ENCODE results near the gene RTTN.

DNA sequence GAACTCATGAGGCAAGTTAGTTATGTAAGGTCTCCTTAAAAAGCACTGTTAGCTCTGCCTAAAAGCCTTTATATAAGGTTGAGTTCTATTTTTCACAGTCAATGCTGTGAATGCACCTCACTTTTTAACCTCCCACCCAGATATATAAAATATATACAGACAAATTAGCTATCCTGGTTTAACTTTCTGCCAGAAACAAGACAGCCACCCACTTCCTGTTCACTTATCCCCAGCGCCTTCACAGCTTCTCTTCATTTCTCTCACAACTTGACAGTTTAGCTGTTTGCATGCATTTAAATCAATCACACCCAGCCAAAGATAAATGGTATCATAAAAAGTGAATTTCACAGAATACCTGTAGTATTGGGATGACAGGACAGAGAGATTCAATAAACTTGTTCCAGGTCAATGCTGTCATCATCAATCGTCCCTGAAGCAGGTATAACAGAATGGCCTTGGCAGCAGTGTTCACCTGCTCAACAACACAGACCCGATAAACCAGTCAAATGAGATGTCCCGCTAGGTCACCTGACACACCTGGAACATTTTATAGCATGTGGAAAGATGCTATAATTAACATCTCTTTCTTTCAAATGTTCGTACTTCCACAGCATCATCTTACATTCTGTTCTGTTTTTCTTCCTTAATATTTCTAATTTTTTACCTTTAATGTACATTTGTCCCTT lies 55.7 kb downstream of the RTTN start:
- TF ChIP-seq, protein P1, sequence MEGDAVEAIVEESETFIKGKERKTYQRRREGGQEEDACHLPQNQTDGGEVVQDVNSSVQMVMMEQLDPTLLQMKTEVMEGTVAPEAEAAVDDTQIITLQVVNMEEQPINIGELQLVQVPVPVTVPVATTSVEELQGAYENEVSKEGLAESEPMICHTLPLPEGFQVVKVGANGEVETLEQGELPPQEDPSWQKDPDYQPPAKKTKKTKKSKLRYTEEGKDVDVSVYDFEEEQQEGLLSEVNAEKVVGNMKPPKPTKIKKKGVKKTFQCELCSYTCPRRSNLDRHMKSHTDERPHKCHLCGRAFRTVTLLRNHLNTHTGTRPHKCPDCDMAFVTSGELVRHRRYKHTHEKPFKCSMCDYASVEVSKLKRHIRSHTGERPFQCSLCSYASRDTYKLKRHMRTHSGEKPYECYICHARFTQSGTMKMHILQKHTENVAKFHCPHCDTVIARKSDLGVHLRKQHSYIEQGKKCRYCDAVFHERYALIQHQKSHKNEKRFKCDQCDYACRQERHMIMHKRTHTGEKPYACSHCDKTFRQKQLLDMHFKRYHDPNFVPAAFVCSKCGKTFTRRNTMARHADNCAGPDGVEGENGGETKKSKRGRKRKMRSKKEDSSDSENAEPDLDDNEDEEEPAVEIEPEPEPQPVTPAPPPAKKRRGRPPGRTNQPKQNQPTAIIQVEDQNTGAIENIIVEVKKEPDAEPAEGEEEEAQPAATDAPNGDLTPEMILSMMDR (IDR thresholded peaks at IDR 0.05): no peak
- TF ChIP-seq POLR2A (IDR thresholded peaks at IDR 0.05): no peak

Measured in testis (tissue), 2 donors.